Ovary (tissue), 9 donors: Measurements from ENCODE around the gene RPTOR. TPM values are rescaled to one million over a fixed set of nuclear protein-coding genes. Genes with fewer than 3 reads are reported as not detected.

Experiments used
- DNase-seq, 5 donors: peaks; one replicate each; pipeline ENCODE4 v3.0.0-alpha.2; 2019 to 2020
- H3K27ac ChIP-seq, 2 donors: fragments of 200-600 bp; one replicate each; pipeline versions ENCODE4 v1.5.1 to v1.8.0; 2019 to 2022
- H3K27me3 ChIP-seq: fragments of 200-600 bp; one replicate; pipeline ENCODE4 v1.8.0; 2022
- H3K36me3 ChIP-seq: fragments of 200-600 bp; sonication (generic); one replicate; pipeline ENCODE4 v1.5.1; 2019
- H3K4me1 ChIP-seq: one replicate; pipeline ENCODE4 v1.8.1; 2013; ENCODE audit warnings: mild to moderate bottlenecking, moderate library complexity; ENCODE audit not compliant: insufficient read depth
- H3K4me3 ChIP-seq: fragments of 200-600 bp; sonication (generic); one replicate; pipeline ENCODE4 v1.5.1; 2017
- H3K9me3 ChIP-seq, 2 donors: fragments of 200-600 bp in 1 of 2; sonication (generic) in 1 of 2; one replicate each; pipeline versions ENCODE4 v1.5.1 to v1.8.1; 2013 to 2019; ENCODE audit warnings: mild to moderate bottlenecking in 1 of 2, moderate library complexity in 1 of 2
- EP300 ChIP-seq: sonication (generic); formaldehyde crosslinking; IDR thresholded peaks from one replicate; pipeline ENCODE4 v1.6.1; 2017; ENCODE audit warnings: antibody characterized with exemption
- POLR2A ChIP-seq: fragments of 450-650 bp; IDR thresholded peaks from one replicate; pipeline ENCODE4 v1.6.1; 2017; ENCODE audit warnings: antibody characterized with exemption, mild to moderate bottlenecking, moderate library complexity
- WGBS, 3 donors: extraction: QIAGEN DNeasy Blood & Tissue Kit in 1 of 3; methylation state at CpG; one replicate each; pipeline versions ENCODE4 v1.1.5 to v1.1.7; 2013 to 2017; 5-methylcytosine and 5-hydroxymethylcytosine counted together
- intact Hi-C, 4 donors: fragments of 100-400 bp; cut with DNase I; formaldehyde crosslinking; loops; one replicate each; pipeline versions ENCODE4 v1.11.0 to v1.15.1; 2022 to 2023
- polyA plus RNA-seq, 2 donors: library from polyadenylated mRNA; stranded (reverse); fragments of 200-250 nt in 1 of 2; fragments of 350-450 nt in 1 of 2; fragmentation: Illumina TruSeq in 1 of 2; extraction: RNeasy Lipid Tissue Mini Kit (QIAGEN cat#74804) in 1 of 2; gene quantifications; one replicate each; pipeline ENCODE4 v1.2.3, GENCODE V29; 2013 to 2014
- total RNA-seq, 7 donors: library from RNA; depleted of rRNA in 2 of 7; stranded (reverse); fragments of >200 nt in 2 of 7; fragmentation: NEBNext Ultra II Directional in 3 of 7; extraction: Animal tissue kit (Norgen Biotek cat#: 25700) in 3 of 7; gene quantifications; one replicate each; pipeline versions ENCODE4 v1.1.0 to v1.2.4, GENCODE V29; 2016 to 2023
- TF ChIP-seq, protein P1 (sequence below), 3 donors: fragments of 450-650 bp in 2 of 3; fragments of 200-600 bp in 1 of 3; IDR thresholded peaks; one replicate each; pipeline versions ENCODE4 v1.5.1 to v1.8.0; 2016 to 2022; ENCODE audit warnings: antibody characterized with exemption in 3 of 3, mild to moderate bottlenecking in 1 of 3
- donor health status: DM: no; HTN: no; CAD: no; lungs with moderate emphysema.
- donor health status: DM: no; HTN: no; CAD: no.
- donor health status: Bipolar disorder and iron deficiency.
- donor health status: DM: yes; HTN: yes; CAD: no.
- donor health status: DM: no; HTN: no; CAD: no.
- donor health status: DM: yes; HTN: yes; CAD: no.

RPTOR gene
- total and polyA plus RNA-seq, 9 donors = 11.1 to 41.9 (median 27.9) TPM

DNA sequence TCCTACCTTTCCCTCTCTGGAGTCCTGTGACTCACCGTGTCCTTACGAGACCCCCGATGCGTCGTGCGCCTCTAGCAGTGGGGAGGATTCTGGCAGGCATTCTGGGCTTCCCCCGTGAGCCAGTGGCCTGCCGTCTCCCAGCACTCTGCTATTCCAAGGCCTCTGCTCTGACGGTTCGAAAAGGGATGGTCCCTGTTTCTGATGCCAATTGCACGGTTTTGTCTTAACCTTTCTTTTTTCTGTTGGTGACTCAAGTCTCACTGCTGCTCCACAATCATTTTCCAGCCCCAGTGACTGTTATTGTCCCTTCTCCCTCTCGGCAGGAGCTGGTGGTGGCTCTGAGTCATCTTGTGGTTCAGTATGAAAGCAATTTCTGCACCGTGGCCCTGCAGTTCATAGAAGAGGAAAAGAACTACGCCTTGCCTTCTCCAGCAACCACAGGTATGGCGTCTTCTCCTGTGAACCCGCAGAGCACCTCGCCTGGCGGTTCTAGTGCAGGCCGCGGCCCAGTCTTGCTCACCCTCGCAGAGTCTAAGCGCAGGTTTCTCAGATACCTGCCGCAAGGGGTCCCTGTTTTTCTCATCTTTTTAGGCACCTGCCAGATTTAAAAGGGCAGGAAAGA is 346.9 kb downstream of the RPTOR start:
- peaks cover 5% of the 10 kb centered on the region for H3K4me1 ChIP-seq
- no peaks in the 10 kb centered on the region for H3K27me3 ChIP-seq
- H3K4me3 ChIP-seq = no peak overlapping the region
- no peaks in the 10 kb centered on the region for H3K9me3 ChIP-seq
- H3K27ac ChIP-seq = no peak overlapping the region
- peak in 3 of 5 donors; percentile 47 to 60 (median 51) for DNase-seq
- intact Hi-C loops = no loop called here
- H3K36me3 ChIP-seq = no peaks in the 10 kb centered on the region
- 47 to 68% (median 57%) methylated on average over 23 of the region's 23 CpGs for WGBS, 3 donors
- TF ChIP-seq, protein P1, sequence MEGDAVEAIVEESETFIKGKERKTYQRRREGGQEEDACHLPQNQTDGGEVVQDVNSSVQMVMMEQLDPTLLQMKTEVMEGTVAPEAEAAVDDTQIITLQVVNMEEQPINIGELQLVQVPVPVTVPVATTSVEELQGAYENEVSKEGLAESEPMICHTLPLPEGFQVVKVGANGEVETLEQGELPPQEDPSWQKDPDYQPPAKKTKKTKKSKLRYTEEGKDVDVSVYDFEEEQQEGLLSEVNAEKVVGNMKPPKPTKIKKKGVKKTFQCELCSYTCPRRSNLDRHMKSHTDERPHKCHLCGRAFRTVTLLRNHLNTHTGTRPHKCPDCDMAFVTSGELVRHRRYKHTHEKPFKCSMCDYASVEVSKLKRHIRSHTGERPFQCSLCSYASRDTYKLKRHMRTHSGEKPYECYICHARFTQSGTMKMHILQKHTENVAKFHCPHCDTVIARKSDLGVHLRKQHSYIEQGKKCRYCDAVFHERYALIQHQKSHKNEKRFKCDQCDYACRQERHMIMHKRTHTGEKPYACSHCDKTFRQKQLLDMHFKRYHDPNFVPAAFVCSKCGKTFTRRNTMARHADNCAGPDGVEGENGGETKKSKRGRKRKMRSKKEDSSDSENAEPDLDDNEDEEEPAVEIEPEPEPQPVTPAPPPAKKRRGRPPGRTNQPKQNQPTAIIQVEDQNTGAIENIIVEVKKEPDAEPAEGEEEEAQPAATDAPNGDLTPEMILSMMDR (IDR thresholded peaks at IDR 0.05) = peak in 1 of 3 donors; percentile 18
- no peak for TF ChIP-seq POLR2A

DNA sequence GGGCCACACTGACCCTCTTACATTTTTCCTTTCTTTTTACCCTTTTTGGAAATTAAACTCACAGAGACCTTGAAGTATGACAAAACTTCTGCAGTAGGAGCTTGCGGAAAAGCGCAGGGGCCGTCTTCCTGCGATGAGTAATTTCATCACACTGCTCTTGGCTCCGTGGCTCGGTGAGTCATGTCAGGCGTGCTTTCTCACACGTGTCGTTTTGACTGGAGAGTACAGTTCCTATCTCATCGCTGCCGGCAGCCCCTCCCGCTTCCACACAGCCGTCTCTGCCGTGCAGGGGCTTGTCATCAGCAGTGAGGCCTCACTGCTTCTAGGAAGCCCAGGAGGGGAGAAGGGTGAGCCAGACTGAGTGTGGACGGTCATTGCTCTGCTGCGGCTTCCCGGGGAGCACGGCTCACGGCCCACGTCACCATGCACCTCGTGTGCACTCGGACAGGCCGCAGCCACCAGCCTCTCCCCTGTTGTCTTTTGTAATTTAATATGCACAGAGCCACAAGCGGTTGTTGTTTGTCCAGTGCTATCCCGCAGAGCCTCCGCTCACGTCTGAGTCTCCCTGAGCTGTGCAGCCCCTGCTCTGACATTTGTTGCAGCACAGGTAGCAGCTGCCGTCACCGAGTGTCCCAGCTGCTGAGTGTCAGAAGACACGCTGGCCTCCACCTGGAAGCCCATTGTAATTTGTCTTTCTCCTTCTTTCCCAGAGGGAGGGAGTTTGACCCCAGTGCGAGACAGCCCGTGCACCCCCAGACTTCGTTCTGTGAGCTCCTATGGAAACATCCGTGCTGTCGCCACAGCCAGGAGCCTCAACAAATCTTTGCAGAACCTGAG is 347.6 kb downstream of the RPTOR start:
- Histone ChIP-seq H3K9me3 (no peaks in the 10 kb centered on the region), H3K4me3 (no peak overlapping the region), H3K27me3 (no peaks in the 10 kb centered on the region), H3K27ac (no peak overlapping the region), H3K36me3 (no peaks in the 10 kb centered on the region), H3K4me1 (peaks cover 5% of the 10 kb centered on the region)
- intact Hi-C loops = no loop called here
- peak in 4 of 5 donors; percentile 35 to 89 (median 80) for DNase-seq
- TF ChIP-seq POLR2A = no peak
- TF ChIP-seq, protein P1 (IDR thresholded peaks at IDR 0.05) = no peak
- no peak for TF ChIP-seq EP300
- 31 to 65% (median 51%) methylated on average over 35 of the region's 35 CpGs for WGBS, 3 donors

DNA sequence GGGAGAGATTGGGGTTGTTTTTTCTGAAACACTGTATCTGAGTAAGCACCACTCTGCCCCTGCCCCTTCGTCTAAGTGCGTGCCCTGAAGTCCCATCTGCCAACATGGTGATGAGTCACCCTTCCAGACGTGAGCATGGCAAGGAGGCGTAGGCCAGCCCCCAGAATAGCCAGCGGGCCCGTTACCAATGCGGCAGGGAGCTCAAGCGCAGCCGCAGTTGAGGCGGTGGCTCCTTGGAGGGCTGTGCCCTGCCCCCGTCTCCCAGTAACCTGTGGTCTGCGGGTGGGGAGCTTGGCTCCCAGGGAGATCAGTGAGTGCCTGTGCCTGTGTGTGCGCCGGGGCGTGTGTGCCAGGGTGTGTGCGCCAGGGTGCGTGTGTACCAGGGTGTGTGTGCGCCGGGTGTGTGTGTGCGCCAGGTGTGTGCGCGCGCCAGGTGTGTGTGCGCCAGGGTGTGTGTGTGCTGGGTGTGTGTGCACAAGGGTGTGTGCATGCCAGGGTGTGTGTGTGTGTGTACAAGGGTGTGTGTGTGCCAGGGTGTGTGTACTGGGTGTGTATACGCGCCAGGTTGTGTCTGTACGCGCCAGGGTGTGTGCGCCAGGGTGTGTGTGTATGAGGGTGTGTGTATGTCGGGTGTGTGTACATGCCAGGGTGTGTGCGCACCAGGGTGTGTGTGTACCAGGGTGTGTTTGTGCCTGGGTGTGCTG is 348.4 kb downstream of the RPTOR start:
- Histone ChIP-seq H3K27me3 (no peaks in the 10 kb centered on the region), H3K9me3 (no peaks in the 10 kb centered on the region), H3K4me3 (no peak overlapping the region), H3K36me3 (no peaks in the 10 kb centered on the region), H3K27ac (no peak overlapping the region), H3K4me1 (peaks cover 5% of the 10 kb centered on the region)
- DNase-seq = no peak
- intact Hi-C loops = no loop called here
- TF ChIP-seq, protein P1 (IDR thresholded peaks at IDR 0.05) = no peak
- TF ChIP-seq POLR2A = no peak
- 82 to 91% (median 89%) methylated on average over 31 of the region's 31 CpGs for WGBS, 3 donors

DNA sequence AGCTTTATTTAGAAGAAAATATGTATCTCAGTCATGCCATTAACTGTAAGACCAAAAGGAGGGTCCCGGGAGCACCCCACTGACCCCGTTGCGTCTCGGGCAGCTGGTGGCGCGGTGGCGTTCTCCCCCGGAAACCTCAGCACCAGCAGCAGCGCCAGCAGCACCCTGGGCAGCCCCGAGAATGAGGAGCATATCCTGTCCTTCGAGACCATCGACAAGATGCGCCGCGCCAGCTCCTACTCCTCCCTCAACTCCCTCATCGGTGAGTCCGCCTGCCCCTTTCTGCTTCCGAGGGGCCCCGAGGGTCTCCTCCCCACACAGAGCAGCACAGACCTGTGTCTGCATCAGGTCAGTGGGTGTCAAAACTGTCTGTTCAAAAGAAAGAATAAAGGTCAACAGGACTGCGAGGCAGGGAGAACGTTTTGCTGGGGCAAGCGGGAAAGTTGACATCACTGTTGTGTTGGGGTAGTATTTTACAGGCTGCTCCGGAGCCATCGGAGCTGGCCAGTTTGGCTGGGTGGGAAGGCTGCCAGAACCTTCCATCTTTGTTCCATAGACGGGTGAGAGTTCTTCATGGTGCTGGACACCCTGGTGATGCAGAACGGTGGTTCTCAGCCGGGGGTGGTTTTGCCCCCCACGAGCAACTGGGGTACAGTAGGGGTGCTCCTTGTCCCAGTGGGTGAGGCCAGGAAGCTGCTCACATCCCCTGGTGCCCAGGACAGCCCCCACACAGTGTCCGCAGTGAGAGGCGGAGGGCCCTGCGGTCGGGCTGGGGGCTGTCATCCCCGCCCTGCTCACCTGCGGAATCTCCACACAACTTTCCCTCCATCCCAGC is 349.2 kb downstream of the RPTOR start:
- Histone ChIP-seq H3K9me3 (no peaks in the 10 kb centered on the region), H3K27me3 (no peaks in the 10 kb centered on the region), H3K4me1 (peaks cover 5% of the 10 kb centered on the region), H3K27ac (no peak overlapping the region), H3K36me3 (no peaks in the 10 kb centered on the region), H3K4me3 (no peak overlapping the region)
- DNase-seq = no peak
- whole genome bisulfite sequencing, 3 donors = 91 to 94% (median 92%) methylated on average over 34 of the region's 34 CpGs
- TF ChIP-seq EP300 (no peak), POLR2A (no peak)
- TF ChIP-seq, protein P1 (IDR thresholded peaks at IDR 0.05) = no peak
- intact Hi-C loops = no loop called here
